Measurements from ENCODE around the gene CABCOCO1.

CABCOCO1 gene

DNA sequence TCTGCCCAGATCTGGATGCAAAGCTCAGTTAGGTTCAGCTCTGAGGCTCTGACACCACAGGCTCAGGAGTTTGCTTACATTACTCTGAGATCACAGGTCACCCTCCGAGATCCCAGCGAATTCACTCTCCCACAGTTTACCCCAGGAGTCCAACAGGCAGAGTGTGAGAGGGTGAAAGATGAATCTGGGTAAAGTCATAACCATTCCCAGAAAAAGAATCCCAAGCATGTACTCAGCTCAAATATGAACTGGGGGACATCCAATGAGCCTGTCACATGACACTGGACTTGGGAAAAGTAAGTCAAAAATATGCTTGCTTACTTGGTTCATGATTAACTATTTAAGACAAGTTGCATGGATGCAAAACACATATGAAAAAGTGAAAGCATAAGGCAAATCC lies 128.5 kb downstream of the CABCOCO1 start:
- TF ChIP-seq, protein P1, sequence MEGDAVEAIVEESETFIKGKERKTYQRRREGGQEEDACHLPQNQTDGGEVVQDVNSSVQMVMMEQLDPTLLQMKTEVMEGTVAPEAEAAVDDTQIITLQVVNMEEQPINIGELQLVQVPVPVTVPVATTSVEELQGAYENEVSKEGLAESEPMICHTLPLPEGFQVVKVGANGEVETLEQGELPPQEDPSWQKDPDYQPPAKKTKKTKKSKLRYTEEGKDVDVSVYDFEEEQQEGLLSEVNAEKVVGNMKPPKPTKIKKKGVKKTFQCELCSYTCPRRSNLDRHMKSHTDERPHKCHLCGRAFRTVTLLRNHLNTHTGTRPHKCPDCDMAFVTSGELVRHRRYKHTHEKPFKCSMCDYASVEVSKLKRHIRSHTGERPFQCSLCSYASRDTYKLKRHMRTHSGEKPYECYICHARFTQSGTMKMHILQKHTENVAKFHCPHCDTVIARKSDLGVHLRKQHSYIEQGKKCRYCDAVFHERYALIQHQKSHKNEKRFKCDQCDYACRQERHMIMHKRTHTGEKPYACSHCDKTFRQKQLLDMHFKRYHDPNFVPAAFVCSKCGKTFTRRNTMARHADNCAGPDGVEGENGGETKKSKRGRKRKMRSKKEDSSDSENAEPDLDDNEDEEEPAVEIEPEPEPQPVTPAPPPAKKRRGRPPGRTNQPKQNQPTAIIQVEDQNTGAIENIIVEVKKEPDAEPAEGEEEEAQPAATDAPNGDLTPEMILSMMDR (IDR thresholded peaks at IDR 0.05; ENCODE audit: extremely low read depth, missing control alignments) = no peak
- no peak for DNase-seq (ENCODE audit: low spot score)

- TF ChIP-seq, protein P1 (IDR thresholded peaks at IDR 0.05; ENCODE audit: extremely low read depth, missing control alignments) = no peak
- no peak for DNase-seq (ENCODE audit: low spot score)
Measured at GRCh38 chr10:61792097-61792716, 129.5 kb downstream of the CABCOCO1 start.

DNA sequence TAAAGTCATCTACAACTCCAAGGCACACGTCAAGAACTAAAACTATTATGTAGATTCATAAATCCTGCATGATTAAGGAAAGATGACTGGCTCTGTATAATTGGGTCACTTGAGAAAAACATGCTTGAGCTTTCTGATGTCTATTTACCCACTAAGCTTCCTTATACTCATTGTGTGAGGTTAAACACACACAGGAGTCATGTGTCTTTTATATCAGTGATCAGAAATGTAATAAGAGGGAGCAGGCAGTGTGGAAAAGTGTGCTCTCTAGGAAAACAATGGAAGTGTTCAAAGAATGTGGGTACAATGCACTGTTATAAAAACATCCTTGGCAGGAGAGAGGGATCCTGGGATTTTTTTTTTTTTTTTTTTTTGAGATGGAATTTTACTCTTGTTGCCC lies 130.2 kb downstream of the CABCOCO1 start:
- no peak for DNase-seq (ENCODE audit: low spot score)
- TF ChIP-seq, protein P1 (IDR thresholded peaks at IDR 0.05; ENCODE audit: extremely low read depth, missing control alignments) = no peak

DNA sequence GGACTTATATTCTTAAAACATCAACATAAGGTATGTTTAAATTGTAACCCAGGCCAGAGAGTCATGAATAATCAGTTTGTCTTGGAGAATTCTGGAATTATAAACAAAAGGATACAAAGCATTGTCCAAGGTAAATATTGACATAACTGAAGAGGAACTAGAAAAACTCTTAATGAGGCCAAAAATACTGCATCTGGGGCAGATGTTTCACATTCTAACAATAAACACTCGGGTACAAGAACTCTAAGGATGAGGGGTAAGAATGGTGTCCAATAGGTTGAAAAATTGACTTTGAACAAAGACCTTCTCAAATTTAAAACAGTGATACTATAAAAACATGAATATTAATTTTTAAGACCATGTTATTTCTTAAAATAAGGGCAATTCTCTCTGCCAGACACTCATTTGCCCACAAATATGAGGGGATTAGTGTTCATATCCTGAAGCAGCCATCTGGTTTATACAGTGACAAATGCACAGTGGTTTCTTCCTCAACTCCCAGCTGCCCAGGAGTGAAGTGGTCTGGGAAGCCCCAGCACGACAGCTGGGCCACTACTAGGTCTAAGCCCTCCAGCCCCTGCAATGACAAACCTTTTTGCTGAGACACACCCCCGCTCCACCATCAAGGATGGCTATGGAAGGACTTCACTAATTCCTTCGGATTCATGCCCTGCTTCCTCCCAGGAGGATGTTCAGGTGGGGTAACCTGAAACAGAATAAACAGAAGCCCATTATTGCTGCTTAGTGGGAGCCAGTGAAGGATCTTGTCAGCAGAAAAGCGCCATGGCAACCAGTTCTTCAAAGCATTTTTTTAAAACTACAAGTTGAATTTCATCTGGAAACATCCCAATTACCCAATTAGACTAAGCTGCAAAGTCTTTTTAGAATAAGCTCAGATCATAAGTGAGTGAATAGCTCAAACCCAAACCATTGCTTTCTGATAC lies 131.3 kb downstream of the CABCOCO1 start:
- no peak for DNase-seq (ENCODE audit: low spot score)
- TF ChIP-seq, protein P1 (IDR thresholded peaks at IDR 0.05; ENCODE audit: extremely low read depth, missing control alignments) = no peak

- DNase-seq (ENCODE audit: low spot score) = no peak
Measured at GRCh38 chr10:61795147-61795546, 132.4 kb downstream of the CABCOCO1 start.

GRCh38 chr10:61795551-61795950 lies 132.8 kb downstream of the CABCOCO1 start:
- no peak for DNase-seq (ENCODE audit: low spot score)
- TF ChIP-seq, protein P1 (IDR thresholded peaks at IDR 0.05; ENCODE audit: extremely low read depth, missing control alignments) = no peak

More at GRCh38 chr10:61795147-61795546, 132.4 kb downstream of the CABCOCO1 start:
- TF ChIP-seq, protein P1 (IDR thresholded peaks at IDR 0.05; ENCODE audit: extremely low read depth, missing control alignments) = no peak

- TF ChIP-seq, protein P1 (IDR thresholded peaks at IDR 0.05; ENCODE audit: extremely low read depth, missing control alignments) = no peak
- no peak for DNase-seq (ENCODE audit: low spot score)
Measured at GRCh38 chr10:61796785-61797184, 134.1 kb downstream of the CABCOCO1 start.

Data from GM20000 (cell line).